GM18909 (cell line): ENCODE data around the gene RPGRIP1L.

Experiments used
- ATAC-seq: cut with Tn5 transposase; IDR thresholded peaks from one replicate; pipeline ENCODE4 v1.9.1; 2021; ENCODE audit warnings: mild to moderate bottlenecking; ENCODE audit not compliant: unreplicated experiment, poor library complexity

Gene RPGRIP1L

GRCh38 chr16:53664724-53665345, 38.8 kb downstream of the RPGRIP1L start:
- peak; percentile 54 for ATAC-seq

- ATAC-seq: no peak
These were observed 41.6 kb downstream of the RPGRIP1L start for GRCh38 chr16:53662072-53662471.

GRCh38 chr16:53654946-53655345, 48.7 kb downstream of the RPGRIP1L start:
- no peak for ATAC-seq

GRCh38 chr16:53651357-53651756, 52.3 kb downstream of the RPGRIP1L start:
- ATAC-seq: no peak

- ATAC-seq: no peak
These were observed 57.2 kb downstream of the RPGRIP1L start for GRCh38 chr16:53646506-53646905.

- no peak for ATAC-seq
These were observed 60.2 kb downstream of the RPGRIP1L start for GRCh38 chr16:53643474-53643873.

GRCh38 chr16:53642094-53642493, 61.6 kb downstream of the RPGRIP1L start:
- ATAC-seq: no peak

- ATAC-seq: no peak
These were observed 66.7 kb downstream of the RPGRIP1L start for GRCh38 chr16:53636978-53637377.

GRCh38 chr16:53632526-53632925, 71.1 kb downstream of the RPGRIP1L start:
- ATAC-seq: no peak

- ATAC-seq: no peak
These were observed 72.2 kb downstream of the RPGRIP1L start for GRCh38 chr16:53631236-53632025.

- ATAC-seq: no peak
These were observed 73.9 kb downstream of the RPGRIP1L start for GRCh38 chr16:53629607-53630312.

- ATAC-seq: no peak
These were observed 74.5 kb downstream of the RPGRIP1L start for GRCh38 chr16:53629151-53629550.

GRCh38 chr16:53626811-53627210, 76.8 kb downstream of the RPGRIP1L start:
- ATAC-seq: no peak

GRCh38 chr16:53626161-53626560, 77.5 kb downstream of the RPGRIP1L start:
- no peak for ATAC-seq

- no peak for ATAC-seq
These were observed 78.4 kb downstream of the RPGRIP1L start for GRCh38 chr16:53625221-53625620.

GRCh38 chr16:53622315-53622714, 81.3 kb downstream of the RPGRIP1L start:
- no peak for ATAC-seq

- no peak for ATAC-seq
These were observed 83.2 kb downstream of the RPGRIP1L start for GRCh38 chr16:53620476-53620875.

GRCh38 chr16:53619235-53619634, 84.4 kb downstream of the RPGRIP1L start:
- ATAC-seq: no peak

GRCh38 chr16:53614346-53614745, 89.3 kb downstream of the RPGRIP1L start:
- ATAC-seq: no peak

- no peak for ATAC-seq
These were observed 91.7 kb downstream of the RPGRIP1L start for GRCh38 chr16:53612003-53612402.

GRCh38 chr16:53611179-53611696, 92.4 kb downstream of the RPGRIP1L start:
- ATAC-seq: no peak
